Keratinocyte (primary cell): ENCODE measurements around the gene FTL. TPM values are rescaled to one million over a fixed set of nuclear protein-coding genes. Genes with fewer than 3 reads are reported as not detected.

Source experiments
- DNase-seq: peaks from one replicate; pipeline ENCODE4 v3.0.0-alpha.2; 2011; ENCODE audit warnings: low read depth, missing footprints, low spot score
- FAIRE-seq: peaks from 2 replicates; lab custom pipeline; 2011; peaks lifted over from hg19 to GRCh38; lab: Jason Lieb, UNC
- H2AFZ ChIP-seq: 2 replicates; pipeline ENCODE4 v1.6.0; 2012; ENCODE audit warnings: low read length, control low read depth, inconsistent platforms; ENCODE audit not compliant: control insufficient read depth
- H3K27ac ChIP-seq: 2 replicates; pipeline ENCODE4 v1.5.1; 2011; ENCODE audit warnings: low read length; ENCODE audit not compliant: control insufficient read depth, insufficient read depth
- H3K27me3 ChIP-seq: 3 replicates; pipeline ENCODE4 v1.6.0; 2011; ENCODE audit warnings: low read length; ENCODE audit not compliant: control insufficient read depth, insufficient read depth; ENCODE audit errors: extremely low read depth
- H3K36me3 ChIP-seq, 2 experiments: 2 replicates in 1 of 2; 3 replicates in 1 of 2; pipeline ENCODE4 v1.5.1; 2011; ENCODE audit warnings: low read length in 2 of 2, mild to moderate bottlenecking in 1 of 2; ENCODE audit not compliant: control insufficient read depth in 2 of 2, insufficient read depth in 2 of 2; ENCODE audit errors: extremely low read depth in 1 of 2
- H3K4me1 ChIP-seq: 3 replicates; pipeline ENCODE4 v1.5.1; 2011; ENCODE audit warnings: low read length; ENCODE audit not compliant: control insufficient read depth, insufficient read depth; ENCODE audit errors: extremely low read depth
- H3K4me2 ChIP-seq: 3 replicates; pipeline ENCODE4 v1.6.0; 2011; ENCODE audit warnings: low read depth, low read length; ENCODE audit not compliant: control insufficient read depth, insufficient read depth; ENCODE audit errors: extremely low read depth
- H3K4me3 ChIP-seq, 3 experiments: fragments of 200-600 bp in 1 of 3; sonication (generic) in 1 of 3; 2 replicates in 2 of 3; 3 replicates in 1 of 3; pipeline ENCODE4 v1.5.1; 2011 to 2016; ENCODE audit warnings: low read length in 3 of 3, mild to moderate bottlenecking in 3 of 3, control low read depth in 2 of 3, inconsistent platforms in 1 of 3, low read depth in 1 of 3, mixed read lengths in 1 of 3, mixed run types in 1 of 3, moderate library complexity in 1 of 3; ENCODE audit not compliant: control insufficient read depth in 2 of 3, insufficient read depth in 2 of 3; ENCODE audit errors: extremely low read depth in 1 of 3
- H3K79me2 ChIP-seq: 2 replicates; pipeline ENCODE4 v1.6.0; 2012; ENCODE audit warnings: low read length; ENCODE audit not compliant: control insufficient read depth, insufficient read depth
- H3K9ac ChIP-seq: 3 replicates; pipeline ENCODE4 v1.6.0; 2011; ENCODE audit warnings: low read length; ENCODE audit not compliant: control insufficient read depth, insufficient read depth; ENCODE audit errors: extremely low read depth
- H3K9me1 ChIP-seq: 3 replicates; pipeline ENCODE4 v1.6.0; 2011; ENCODE audit warnings: low read length; ENCODE audit not compliant: control insufficient read depth, insufficient read depth; ENCODE audit errors: extremely low read depth
- H3K9me3 ChIP-seq: 2 replicates; pipeline ENCODE4 v1.5.1; 2012; ENCODE audit warnings: low read depth, low read length; ENCODE audit not compliant: control insufficient read depth
- H4K20me1 ChIP-seq: 3 replicates; pipeline ENCODE4 v1.6.0; 2011; ENCODE audit warnings: low read length; ENCODE audit not compliant: control insufficient read depth, insufficient read depth; ENCODE audit errors: extremely low read depth
- EZH2 ChIP-seq: IDR thresholded peaks from one replicate; pipeline ENCODE4 v1.6.1; 2012; ENCODE audit warnings: inconsistent platforms, mild to moderate bottlenecking, low read length, moderate library complexity
- dilution Hi-C: fragments of 300-500 bp; cut with MboI; formaldehyde crosslinking; loops from one replicate; pipeline ENCODE4 v1.7.0; 2020; ENCODE audit warnings: low sequenced_read_pairs; ENCODE audit not compliant: extremely low pct_ligation_motif_present
- polyA plus RNA-seq, 5 experiments: library from polyadenylated mRNA; depleted of rRNA in 3 of 5; stranded (reverse) in 3 of 5; stranded (forward) in 1 of 5; unstranded in 1 of 5; fragments of >200 nt; gene quantifications; 1 replicate in 1 of 5; 2 replicates in 3 of 5; 3 replicates in 1 of 5; pipeline versions ENCODE4 v1.2.1 to v1.2.3, GENCODE V29; 2011 to 2012; ENCODE audit warnings: missing spikeins in 2 of 5, low read depth in 1 of 5, low replicate concordance in 1 of 5
- TF ChIP-seq, protein P1 (sequence below), 3 experiments: IDR thresholded peaks in 1 of 3; conservative IDR thresholded peaks in 1 of 3; optimal IDR thresholded peaks in 1 of 3; 2 replicates in 2 of 3; 3 replicates in 1 of 3; pipeline versions ENCODE3 to v1.5.1; 2011; ENCODE audit warnings: low read length in 3 of 3, mild to moderate bottlenecking in 3 of 3, moderate library complexity in 2 of 3, control low read depth in 1 of 3, inconsistent platforms in 1 of 3; ENCODE audit not compliant: insufficient read depth in 2 of 3; ENCODE audit errors: extremely low read depth in 1 of 3

FTL gene
- polyA plus RNA-seq, 1 donor (not counting 4 experiments of a cell fraction or from before 2014, with no cell fraction given): 838 TPM

DNA sequence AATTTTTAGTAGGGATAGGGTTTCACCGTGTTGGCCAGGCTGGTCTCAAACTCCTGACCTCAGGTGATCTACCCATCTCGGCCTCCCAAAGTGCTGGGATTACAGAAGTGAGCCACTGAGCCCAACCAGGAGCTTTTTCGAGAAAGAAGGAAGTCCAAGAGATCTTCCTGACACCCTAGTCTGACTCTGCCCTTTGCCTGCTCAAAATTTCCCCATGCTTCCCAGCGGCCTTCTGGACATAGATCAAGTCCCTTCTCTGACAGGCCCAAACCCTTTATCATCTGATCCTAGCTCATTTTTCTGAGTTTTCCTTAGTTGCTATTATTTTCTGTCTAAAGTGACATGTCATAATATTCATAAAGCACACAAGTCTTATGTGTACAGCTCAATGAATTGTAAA is 12.0 kb upstream of the FTL start:
- Histone ChIP-seq H3K9me1 (no peaks in the 10 kb centered on the region), H3K27me3 (no peaks in the 10 kb centered on the region), H3K79me2 (peaks cover 19% of the 10 kb centered on the region), H4K20me1 (no peaks in the 10 kb centered on the region), H2AFZ (no peak overlapping the region), H3K4me2 (no peak overlapping the region), H3K36me3 (peaks cover 4 to 6% of the 10 kb centered on the region in 2 experiments), H3K9ac (no peak overlapping the region), H3K9me3 (no peaks in the 10 kb centered on the region), H3K4me3 (no peak overlapping the region), H3K27ac (no peak overlapping the region), H3K4me1 (peaks cover 5% of the 10 kb centered on the region)
- FAIRE-seq (no peak), DNase-seq (no peak)
- TF ChIP-seq, protein P1, sequence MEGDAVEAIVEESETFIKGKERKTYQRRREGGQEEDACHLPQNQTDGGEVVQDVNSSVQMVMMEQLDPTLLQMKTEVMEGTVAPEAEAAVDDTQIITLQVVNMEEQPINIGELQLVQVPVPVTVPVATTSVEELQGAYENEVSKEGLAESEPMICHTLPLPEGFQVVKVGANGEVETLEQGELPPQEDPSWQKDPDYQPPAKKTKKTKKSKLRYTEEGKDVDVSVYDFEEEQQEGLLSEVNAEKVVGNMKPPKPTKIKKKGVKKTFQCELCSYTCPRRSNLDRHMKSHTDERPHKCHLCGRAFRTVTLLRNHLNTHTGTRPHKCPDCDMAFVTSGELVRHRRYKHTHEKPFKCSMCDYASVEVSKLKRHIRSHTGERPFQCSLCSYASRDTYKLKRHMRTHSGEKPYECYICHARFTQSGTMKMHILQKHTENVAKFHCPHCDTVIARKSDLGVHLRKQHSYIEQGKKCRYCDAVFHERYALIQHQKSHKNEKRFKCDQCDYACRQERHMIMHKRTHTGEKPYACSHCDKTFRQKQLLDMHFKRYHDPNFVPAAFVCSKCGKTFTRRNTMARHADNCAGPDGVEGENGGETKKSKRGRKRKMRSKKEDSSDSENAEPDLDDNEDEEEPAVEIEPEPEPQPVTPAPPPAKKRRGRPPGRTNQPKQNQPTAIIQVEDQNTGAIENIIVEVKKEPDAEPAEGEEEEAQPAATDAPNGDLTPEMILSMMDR (optimal IDR thresholded peaks at IDR 0.05 in 1 of 3, IDR thresholded peaks at IDR 0.05 in 1 of 3, conservative IDR thresholded peaks at IDR 0.05 in 1 of 3; ENCODE audit: extremely low read depth in 1 of 3, insufficient read depth in 2 of 3, low read length in 3 of 3): no peak
- dilution Hi-C loops: no loop called here

DNA sequence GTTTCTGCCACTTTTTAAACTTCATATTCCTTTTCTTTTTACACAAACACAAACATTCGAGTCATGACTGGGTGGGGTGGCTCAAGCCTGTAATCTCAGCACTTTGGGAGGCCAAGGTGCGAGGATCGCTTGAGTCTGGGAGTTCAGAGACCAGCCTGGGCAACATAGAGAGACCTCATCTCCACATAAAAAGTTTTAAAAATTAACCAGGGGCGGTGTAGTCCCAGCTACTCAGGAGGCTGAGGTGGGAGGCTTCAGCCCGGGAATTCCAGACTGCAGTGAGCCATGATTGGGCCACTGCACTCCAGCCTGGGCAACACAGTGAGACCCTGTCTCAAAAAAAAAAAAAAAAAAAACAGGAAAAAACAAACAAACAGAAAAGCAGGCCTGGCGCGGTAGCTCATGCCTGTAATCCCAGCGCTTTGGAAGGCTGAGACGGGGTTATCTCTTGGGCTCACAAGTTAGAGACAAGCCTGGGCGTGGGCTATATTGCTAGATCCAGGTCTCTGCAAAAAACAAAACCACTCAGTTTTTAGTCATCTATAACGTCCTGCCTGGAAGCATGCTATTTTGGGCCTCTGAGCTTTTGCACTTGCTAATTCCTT is 11.0 kb upstream of the FTL start:
- TF ChIP-seq, protein P1 (optimal IDR thresholded peaks at IDR 0.05 in 1 of 3, IDR thresholded peaks at IDR 0.05 in 1 of 3, conservative IDR thresholded peaks at IDR 0.05 in 1 of 3; ENCODE audit: extremely low read depth in 1 of 3, insufficient read depth in 2 of 3, low read length in 3 of 3): no peak
- TF ChIP-seq EZH2: no peak
- Histone ChIP-seq H3K27ac (peak overlapping the region; percentile 90), H3K9me3 (no peaks in the 10 kb centered on the region), H3K79me2 (peaks cover 19% of the 10 kb centered on the region), H3K4me2 (peak overlapping the region; percentile 67), H4K20me1 (no peaks in the 10 kb centered on the region), H3K36me3 (peaks cover 4 to 6% of the 10 kb centered on the region in 2 experiments), H3K9me1 (no peaks in the 10 kb centered on the region), H3K4me3 (peak overlapping the region; percentile 15 to 89 (median 85)), H3K9ac (peak overlapping the region; percentile 97), H3K4me1 (peaks cover 5% of the 10 kb centered on the region), H3K27me3 (no peaks in the 10 kb centered on the region), H2AFZ (peak overlapping the region; percentile 75)
- DNase-seq (no peak), FAIRE-seq (no peak)
- dilution Hi-C loops: no loop called here
